ENCODE measurements around the gene AP3B1.

Gene AP3B1

GRCh38 chr5:77996943-77997342 lies 297.6 kb downstream of the AP3B1 start:
- no peak for DNase-seq

GRCh38 chr5:77995793-77996409 lies 298.6 kb downstream of the AP3B1 start:
- no peak for DNase-seq

- DNase-seq, result no peak
Observed at GRCh38 chr5:77994943-77995342, 299.6 kb downstream of the AP3B1 start.

- no peak for DNase-seq
Observed at GRCh38 chr5:77993855-77994318, 300.6 kb downstream of the AP3B1 start.

- DNase-seq, result no peak
Observed at GRCh38 chr5:77993141-77993854, 301.2 kb downstream of the AP3B1 start.

- DNase-seq, result no peak
Observed at GRCh38 chr5:77991084-77991483, 303.4 kb downstream of the AP3B1 start.

GRCh38 chr5:77990020-77990419 lies 304.5 kb downstream of the AP3B1 start:
- no peak for DNase-seq

- DNase-seq, result no peak
Observed at GRCh38 chr5:77987988-77988387, 306.5 kb downstream of the AP3B1 start.

GRCh38 chr5:77987331-77987730 lies 307.2 kb downstream of the AP3B1 start:
- no peak for DNase-seq

- DNase-seq, result no peak
Observed at GRCh38 chr5:77986261-77986660, 308.2 kb downstream of the AP3B1 start.

GRCh38 chr5:77985247-77985646 lies 309.3 kb downstream of the AP3B1 start:
- DNase-seq, result no peak

- DNase-seq, result no peak
Observed at GRCh38 chr5:77984587-77984986, 309.9 kb downstream of the AP3B1 start.

- DNase-seq, result no peak
Observed at GRCh38 chr5:77983482-77984199, 310.9 kb downstream of the AP3B1 start.

GRCh38 chr5:77981820-77982219 lies 312.7 kb downstream of the AP3B1 start:
- DNase-seq, result no peak

GRCh38 chr5:77974576-77974975 lies 319.9 kb downstream of the AP3B1 start:
- no peak for DNase-seq

GRCh38 chr5:77973253-77973609 lies 321.3 kb downstream of the AP3B1 start:
- DNase-seq, result no peak

GRCh38 chr5:77972469-77973252 lies 321.8 kb downstream of the AP3B1 start:
- no peak for DNase-seq

- DNase-seq, result no peak
Observed at GRCh38 chr5:77971776-77972468, 322.6 kb downstream of the AP3B1 start.

GRCh38 chr5:77970891-77971290 lies 323.6 kb downstream of the AP3B1 start:
- no peak for DNase-seq

GRCh38 chr5:77963795-77964194 lies 330.7 kb downstream of the AP3B1 start:
- no peak for DNase-seq

GRCh38 chr5:77960863-77961396 lies 333.6 kb downstream of the AP3B1 start:
- DNase-seq, result no peak

- no peak for DNase-seq
Observed at GRCh38 chr5:77960305-77960704, 334.2 kb downstream of the AP3B1 start.

Measured in stimulated activated naive CD4-positive, alpha-beta T cell treated with Interleukin-2 at 50 U/mL for 16 hours (primary cell).